Measurements from ENCODE around the gene NAA35.

The NAA35 gene

DNA sequence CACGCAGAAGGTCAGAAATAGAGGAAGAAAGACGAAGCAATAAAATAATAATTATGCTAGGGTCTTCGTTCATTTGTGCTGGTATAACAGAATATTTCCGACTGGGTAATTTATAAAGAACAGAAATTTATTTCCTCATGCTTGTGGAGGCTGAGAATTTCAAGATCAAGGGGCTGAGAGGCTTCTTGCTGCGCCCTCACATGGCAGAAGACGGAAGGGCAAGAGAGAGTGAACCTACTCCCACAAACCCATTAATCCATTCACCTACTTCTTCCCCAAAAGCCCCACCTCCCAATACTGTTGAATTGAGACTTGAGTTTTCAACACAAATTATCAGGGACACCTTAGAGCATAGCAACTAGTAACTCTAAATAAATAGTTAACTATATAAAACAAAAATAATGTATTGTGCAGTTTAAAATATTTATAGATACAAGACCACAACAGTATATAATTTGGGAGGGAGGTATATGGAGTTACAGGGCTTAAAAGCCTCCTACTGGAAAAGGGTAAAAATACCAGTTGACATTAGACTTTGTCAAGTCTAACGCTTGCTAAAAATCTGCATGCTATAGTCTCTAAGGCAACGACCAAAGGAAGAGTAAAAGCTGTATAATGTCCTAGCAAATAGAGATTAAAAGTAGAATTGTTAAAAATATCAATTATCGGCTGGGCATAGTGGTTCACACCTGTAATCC is 40.3 kb upstream of the NAA35 start:
- in situ Hi-C loops (cut with HindIII; ENCODE audit: low pct_ligation_motif_present, low sequenced_read_pairs): no loop called here
- Histone ChIP-seq H3K36me3 (replicated peaks) (no peaks in the 10 kb centered on the region), H3K27ac (no peak overlapping the region), H3K4me3 (ENCODE audit: low read depth, low read length) (no peak overlapping the region), H3K27me3 (replicated peaks) (no peaks in the 10 kb centered on the region)
- TF ChIP-seq, protein P1, sequence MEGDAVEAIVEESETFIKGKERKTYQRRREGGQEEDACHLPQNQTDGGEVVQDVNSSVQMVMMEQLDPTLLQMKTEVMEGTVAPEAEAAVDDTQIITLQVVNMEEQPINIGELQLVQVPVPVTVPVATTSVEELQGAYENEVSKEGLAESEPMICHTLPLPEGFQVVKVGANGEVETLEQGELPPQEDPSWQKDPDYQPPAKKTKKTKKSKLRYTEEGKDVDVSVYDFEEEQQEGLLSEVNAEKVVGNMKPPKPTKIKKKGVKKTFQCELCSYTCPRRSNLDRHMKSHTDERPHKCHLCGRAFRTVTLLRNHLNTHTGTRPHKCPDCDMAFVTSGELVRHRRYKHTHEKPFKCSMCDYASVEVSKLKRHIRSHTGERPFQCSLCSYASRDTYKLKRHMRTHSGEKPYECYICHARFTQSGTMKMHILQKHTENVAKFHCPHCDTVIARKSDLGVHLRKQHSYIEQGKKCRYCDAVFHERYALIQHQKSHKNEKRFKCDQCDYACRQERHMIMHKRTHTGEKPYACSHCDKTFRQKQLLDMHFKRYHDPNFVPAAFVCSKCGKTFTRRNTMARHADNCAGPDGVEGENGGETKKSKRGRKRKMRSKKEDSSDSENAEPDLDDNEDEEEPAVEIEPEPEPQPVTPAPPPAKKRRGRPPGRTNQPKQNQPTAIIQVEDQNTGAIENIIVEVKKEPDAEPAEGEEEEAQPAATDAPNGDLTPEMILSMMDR (IDR thresholded peaks at IDR 0.05; ENCODE audit: low read depth, low read length, missing control alignments): peak; percentile 91
- DNase-seq: peak; percentile 46

DNA sequence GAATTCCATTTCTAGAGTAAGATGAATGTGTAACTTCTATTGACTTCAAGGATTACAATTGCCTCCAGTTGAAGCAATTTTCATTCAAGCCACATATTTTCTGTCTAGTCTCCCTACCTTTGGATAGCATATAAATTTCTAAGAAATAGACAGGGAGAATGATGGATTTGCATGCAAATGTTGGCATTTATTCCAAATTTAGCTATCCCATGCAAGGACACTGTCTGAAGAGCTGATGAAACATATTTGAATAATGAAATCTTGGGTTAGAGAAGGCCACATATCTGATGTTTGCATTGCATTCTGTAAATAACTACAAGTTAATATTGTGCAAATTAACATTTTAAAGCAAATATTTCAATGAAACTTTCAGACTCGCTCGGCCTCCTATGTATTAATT is 36.0 kb upstream of the NAA35 start:
- TF ChIP-seq, protein P1 (IDR thresholded peaks at IDR 0.05; ENCODE audit: low read depth, low read length, missing control alignments): no peak
- Histone ChIP-seq H3K27ac (no peak overlapping the region), H3K4me3 (ENCODE audit: low read depth, low read length) (no peak overlapping the region), H3K27me3 (replicated peaks) (no peaks in the 10 kb centered on the region), H3K36me3 (replicated peaks) (no peaks in the 10 kb centered on the region)
- in situ Hi-C loops (cut with HindIII; ENCODE audit: low pct_ligation_motif_present, low sequenced_read_pairs): no loop called here
- DNase-seq: no peak

DNA sequence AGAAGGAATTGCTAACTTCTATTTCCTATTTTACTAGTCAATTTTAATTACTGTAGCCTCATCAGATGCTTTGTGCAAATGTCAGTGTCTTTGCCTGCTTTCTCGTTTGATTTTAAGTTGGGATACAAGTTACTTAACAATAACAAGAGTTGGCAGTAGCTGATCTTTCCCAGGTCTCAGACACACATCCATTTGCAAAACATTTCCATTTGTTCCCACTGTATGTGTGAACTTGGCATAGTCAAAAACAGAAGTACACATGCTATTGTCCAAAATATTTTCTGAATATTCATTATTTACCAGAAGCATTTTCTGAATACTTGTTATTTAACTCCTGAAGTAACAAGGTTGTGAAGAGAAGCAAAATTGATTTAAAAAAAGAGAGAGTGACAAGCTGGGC is 35.0 kb upstream of the NAA35 start:
- no peaks in the 10 kb centered on the region for H3K36me3 ChIP-seq (replicated peaks)
- TF ChIP-seq, protein P1 (IDR thresholded peaks at IDR 0.05; ENCODE audit: low read depth, low read length, missing control alignments): no peak
- H3K4me3 ChIP-seq (ENCODE audit: low read depth, low read length): no peak overlapping the region
- in situ Hi-C loops (cut with HindIII; ENCODE audit: low pct_ligation_motif_present, low sequenced_read_pairs): no loop called here
- no peak for DNase-seq
- no peaks in the 10 kb centered on the region for H3K27me3 ChIP-seq (replicated peaks)
- no peak overlapping the region for H3K27ac ChIP-seq

DNA sequence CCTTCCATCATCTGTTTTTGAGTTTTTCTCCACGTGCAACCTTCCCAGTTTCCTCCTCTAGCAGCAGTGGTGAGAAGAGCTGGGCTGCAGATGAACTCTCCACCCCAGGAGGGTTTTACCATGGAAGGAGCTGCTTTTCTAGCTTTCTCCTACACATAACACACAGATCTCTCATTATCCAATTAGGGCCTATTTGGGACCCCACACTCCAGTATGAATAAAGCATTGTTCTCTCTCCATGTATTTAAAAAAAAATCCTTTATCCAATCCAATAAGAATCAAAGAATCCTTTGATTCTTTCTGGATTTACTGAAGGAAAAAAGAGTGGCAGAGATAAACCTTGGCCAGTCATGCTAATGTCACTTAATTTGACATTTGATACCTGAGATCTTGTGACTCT is 31.6 kb upstream of the NAA35 start:
- H3K36me3 ChIP-seq (replicated peaks): no peaks in the 10 kb centered on the region
- no peak overlapping the region for H3K27ac ChIP-seq
- no peak overlapping the region for H3K4me3 ChIP-seq (ENCODE audit: low read depth, low read length)
- TF ChIP-seq, protein P1 (IDR thresholded peaks at IDR 0.05; ENCODE audit: low read depth, low read length, missing control alignments): no peak
- in situ Hi-C loops (cut with HindIII; ENCODE audit: low pct_ligation_motif_present, low sequenced_read_pairs): no loop called here
- H3K27me3 ChIP-seq (replicated peaks): no peaks in the 10 kb centered on the region
- DNase-seq: no peak

DNA sequence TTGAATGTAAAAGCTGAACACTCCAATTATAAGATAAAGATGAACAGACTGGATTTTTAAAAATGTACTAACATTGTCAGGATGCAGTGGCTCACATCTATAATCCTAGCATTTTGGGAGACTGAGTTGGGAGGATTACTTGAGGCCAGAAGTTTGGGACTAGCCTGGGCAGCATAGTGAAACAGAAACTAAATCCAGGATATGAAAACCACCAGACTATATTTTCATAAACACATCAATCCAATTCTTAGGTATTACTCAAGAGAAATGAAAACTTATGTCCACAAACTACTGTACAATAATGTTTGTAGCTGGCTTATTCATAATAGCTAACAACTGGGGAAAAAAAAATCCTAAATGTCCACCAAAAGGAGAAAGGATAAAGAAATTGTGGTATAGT is 26.8 kb upstream of the NAA35 start:
- Histone ChIP-seq H3K27me3 (replicated peaks) (no peaks in the 10 kb centered on the region), H3K4me3 (ENCODE audit: low read depth, low read length) (no peak overlapping the region), H3K27ac (no peak overlapping the region), H3K36me3 (replicated peaks) (no peaks in the 10 kb centered on the region)
- in situ Hi-C loops (cut with HindIII; ENCODE audit: low pct_ligation_motif_present, low sequenced_read_pairs): no loop called here
- no peak for DNase-seq
- TF ChIP-seq, protein P1 (IDR thresholded peaks at IDR 0.05; ENCODE audit: low read depth, low read length, missing control alignments): no peak

DNA sequence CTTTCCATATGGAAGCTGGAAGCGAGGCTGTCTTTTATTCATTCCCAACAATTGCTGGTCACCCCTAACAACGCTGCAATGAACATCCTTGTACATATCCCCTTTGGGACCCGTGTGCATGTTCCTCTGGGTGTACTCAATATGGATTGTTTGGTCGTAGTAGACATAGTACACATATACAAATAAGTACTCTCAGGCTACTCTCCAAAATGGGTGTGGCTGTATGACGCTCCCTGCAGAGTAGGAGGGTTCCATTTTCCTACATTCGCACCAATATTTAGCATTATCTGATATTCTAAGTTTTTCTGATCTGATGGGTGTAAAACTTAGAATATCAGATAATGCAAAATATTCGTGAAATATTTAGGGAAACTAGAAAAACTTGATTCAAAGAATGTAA is 23.2 kb upstream of the NAA35 start:
- no peak overlapping the region for H3K27ac ChIP-seq
- no peaks in the 10 kb centered on the region for H3K36me3 ChIP-seq (replicated peaks)
- no peaks in the 10 kb centered on the region for H3K27me3 ChIP-seq (replicated peaks)
- TF ChIP-seq, protein P1 (IDR thresholded peaks at IDR 0.05; ENCODE audit: low read depth, low read length, missing control alignments): no peak
- no peak for DNase-seq
- in situ Hi-C loops (cut with HindIII; ENCODE audit: low pct_ligation_motif_present, low sequenced_read_pairs): no loop called here
- H3K4me3 ChIP-seq (ENCODE audit: low read depth, low read length): no peak overlapping the region
